WERI-Rb-1 (cell line): ENCODE measurements around the gene CNTN5.
"Not testable (repeated sequence)": the region's sequence is repeated elsewhere in the genome, so short reads cannot be mapped to it uniquely, and the experiment has no call there.

ENCODE experiments used
- DNase-seq: peaks from one replicate; pipeline ENCODE4 v3.0.0-alpha.2; 2020
- H3K27ac ChIP-seq: fragments of 250-450 bp; sonication (Bioruptor Pico); 2 replicates; pipeline ENCODE4 v1.5.1; 2020; ENCODE audit warnings: mild to moderate bottlenecking, moderate library complexity
- H3K27me3 ChIP-seq: fragments of 250-450 bp; sonication (Bioruptor Pico); 2 replicates; pipeline ENCODE4 v1.5.1; 2021; ENCODE audit warnings: mild to moderate bottlenecking, low read depth, moderate library complexity; ENCODE audit not compliant: insufficient read depth, severe bottlenecking
- H3K36me3 ChIP-seq: fragments of 250-450 bp; sonication (Bioruptor Pico); 2 replicates; pipeline ENCODE4 v1.5.1; 2020; ENCODE audit warnings: mild to moderate bottlenecking, moderate library complexity
- H3K4me3 ChIP-seq: 2 replicates; pipeline ENCODE4 v1.5.1; 2011; ENCODE audit warnings: low read depth, mild to moderate bottlenecking, control low read depth, low read length
- H3K9me3 ChIP-seq: fragments of 250-450 bp; sonication (Bioruptor Pico); 2 replicates; pipeline ENCODE4 v1.5.1; 2021; ENCODE audit warnings: mild to moderate bottlenecking, moderate library complexity; ENCODE audit not compliant: severe bottlenecking
- TF ChIP-seq, protein P1 (sequence below): IDR thresholded peaks from 2 replicates; pipeline ENCODE4 v1.5.1; 2011; ENCODE audit warnings: low read depth, mild to moderate bottlenecking, control low read depth, inconsistent platforms, low read length

CNTN5 gene

DNA sequence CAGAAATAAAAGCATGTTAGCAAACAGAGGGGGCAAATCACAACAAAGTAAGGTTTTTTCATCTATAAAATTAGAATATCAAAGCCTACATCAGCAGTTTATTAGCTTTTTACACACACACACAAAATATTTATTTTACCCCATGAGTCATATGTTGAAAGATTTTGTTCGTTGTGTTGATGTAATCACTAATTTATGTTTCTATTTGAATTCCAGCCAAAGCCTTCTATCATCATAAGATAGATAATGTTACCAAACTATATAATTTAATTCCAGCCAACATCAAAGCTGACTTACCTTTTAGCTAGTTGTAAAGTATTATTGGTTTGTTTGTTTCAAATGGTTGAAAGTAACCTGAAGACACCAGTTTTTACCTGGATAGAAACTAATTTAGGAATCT is 1208.3 kb downstream of the CNTN5 start:
- no peaks in the 10 kb centered on the region for H3K9me3 ChIP-seq

GRCh38 chr11:100232006-100232405 is 1211.3 kb downstream of the CNTN5 start:
- TF ChIP-seq, protein P1, sequence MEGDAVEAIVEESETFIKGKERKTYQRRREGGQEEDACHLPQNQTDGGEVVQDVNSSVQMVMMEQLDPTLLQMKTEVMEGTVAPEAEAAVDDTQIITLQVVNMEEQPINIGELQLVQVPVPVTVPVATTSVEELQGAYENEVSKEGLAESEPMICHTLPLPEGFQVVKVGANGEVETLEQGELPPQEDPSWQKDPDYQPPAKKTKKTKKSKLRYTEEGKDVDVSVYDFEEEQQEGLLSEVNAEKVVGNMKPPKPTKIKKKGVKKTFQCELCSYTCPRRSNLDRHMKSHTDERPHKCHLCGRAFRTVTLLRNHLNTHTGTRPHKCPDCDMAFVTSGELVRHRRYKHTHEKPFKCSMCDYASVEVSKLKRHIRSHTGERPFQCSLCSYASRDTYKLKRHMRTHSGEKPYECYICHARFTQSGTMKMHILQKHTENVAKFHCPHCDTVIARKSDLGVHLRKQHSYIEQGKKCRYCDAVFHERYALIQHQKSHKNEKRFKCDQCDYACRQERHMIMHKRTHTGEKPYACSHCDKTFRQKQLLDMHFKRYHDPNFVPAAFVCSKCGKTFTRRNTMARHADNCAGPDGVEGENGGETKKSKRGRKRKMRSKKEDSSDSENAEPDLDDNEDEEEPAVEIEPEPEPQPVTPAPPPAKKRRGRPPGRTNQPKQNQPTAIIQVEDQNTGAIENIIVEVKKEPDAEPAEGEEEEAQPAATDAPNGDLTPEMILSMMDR: no peak
- Histone ChIP-seq H3K4me3 (no peak overlapping the region), H3K27me3 (no peaks in the 10 kb centered on the region), H3K36me3 (no peaks in the 10 kb centered on the region), H3K9me3 (no peaks in the 10 kb centered on the region), H3K27ac (no peak overlapping the region)
- no peak for DNase-seq

More for the DNA sequence above, 1208.3 kb downstream of the CNTN5 start:
- Histone ChIP-seq H3K36me3 (no peaks in the 10 kb centered on the region), H3K27ac (no peak overlapping the region), H3K4me3 (no peak overlapping the region), H3K27me3 (no peaks in the 10 kb centered on the region)
- DNase-seq: no peak
- TF ChIP-seq, protein P1: no peak

- H3K27ac ChIP-seq: no peak overlapping the region
- H3K4me3 ChIP-seq: no peak overlapping the region
- DNase-seq: no peak
- H3K36me3 ChIP-seq: no peaks in the 10 kb centered on the region
- H3K9me3 ChIP-seq: no peaks in the 10 kb centered on the region
- TF ChIP-seq, protein P1: no peak
- no peaks in the 10 kb centered on the region for H3K27me3 ChIP-seq
These were observed 1214.3 kb downstream of the CNTN5 start for GRCh38 chr11:100235085-100235484.

GRCh38 chr11:100240025-100240539 is 1219.3 kb downstream of the CNTN5 start:
- H3K27me3 ChIP-seq: no peaks in the 10 kb centered on the region
- no peaks in the 10 kb centered on the region for H3K9me3 ChIP-seq
- H3K4me3 ChIP-seq: no peak overlapping the region
- DNase-seq: no peak
- TF ChIP-seq, protein P1: no peak
- no peaks in the 10 kb centered on the region for H3K36me3 ChIP-seq
- no peak overlapping the region for H3K27ac ChIP-seq

DNA sequence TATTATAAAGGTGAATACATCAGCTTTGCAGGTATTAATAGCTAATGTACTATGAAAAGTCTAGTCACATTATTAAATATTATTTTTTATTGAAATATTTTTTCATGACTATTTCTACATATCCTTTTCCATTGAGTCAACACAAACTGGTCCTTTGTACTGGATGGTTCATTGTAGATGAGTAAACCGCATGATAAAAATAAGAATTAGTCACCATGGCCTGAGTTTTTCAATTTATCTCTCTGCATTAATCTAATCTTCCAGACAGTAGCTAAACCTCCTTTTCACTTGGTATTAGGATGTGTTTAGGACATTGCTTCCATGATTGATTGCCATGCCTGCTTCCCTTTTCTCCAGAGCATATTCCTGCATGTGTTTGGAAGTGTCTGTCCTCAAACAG is 1227.0 kb downstream of the CNTN5 start:
- Histone ChIP-seq H3K27ac (no peak overlapping the region), H3K36me3 (no peaks in the 10 kb centered on the region), H3K4me3 (no peak overlapping the region), H3K27me3 (no peaks in the 10 kb centered on the region), H3K9me3 (no peaks in the 10 kb centered on the region)
- no peak for DNase-seq
- TF ChIP-seq, protein P1: no peak

GRCh38 chr11:100257238-100257803 is 1236.6 kb downstream of the CNTN5 start:
- not testable (repeated sequence) for DNase-seq, H3K9me3 ChIP-seq, H3K27ac ChIP-seq, H3K27me3 ChIP-seq, H3K36me3 ChIP-seq, H3K4me3 ChIP-seq
- TF ChIP-seq, protein P1: 0 out of 2 replicates have a peak, but pooled peaks have one; percentile 15
